Left lung (tissue), 10 donors: ENCODE results near the gene RFTN1. TPM values are rescaled to one million over a fixed set of nuclear protein-coding genes. Genes with fewer than 3 reads are reported as not detected.

ENCODE experiments used
- ATAC-seq: fragments of 200-7000 bp; cut with Tn5 transposase; one replicate; pipeline ENCODE4 v1.9.1; 2020; ENCODE audit warnings: moderate library complexity
- DNase-seq, 4 donors: peaks; one replicate each; pipeline ENCODE4 v3.0.0-alpha.2; 2013 to 2020
- H3K27ac ChIP-seq, 2 donors: fragments of 200-600 bp; sonication (generic) in 1 of 2; one replicate each; pipeline versions ENCODE4 v1.5.0 to v1.8.0; 2020 to 2021
- H3K27me3 ChIP-seq, 2 donors: fragments of 200-600 bp; sonication (generic) in 1 of 2; one replicate each; pipeline versions ENCODE4 v1.5.0 to v1.8.0; 2020 to 2021
- H3K36me3 ChIP-seq, 2 donors: fragments of 200-600 bp; sonication (generic) in 1 of 2; one replicate each; pipeline versions ENCODE4 v1.5.0 to v1.8.0; 2020 to 2021
- H3K4me1 ChIP-seq, 2 donors: fragments of 200-600 bp; one replicate each; pipeline ENCODE4 v1.8.0; 2021
- H3K4me3 ChIP-seq, 2 donors: fragments of 200-600 bp; sonication (generic) in 1 of 2; one replicate each; pipeline versions ENCODE4 v1.5.0 to v1.8.0; 2020 to 2021; ENCODE audit warnings: mild to moderate bottlenecking in 1 of 2
- H3K9me3 ChIP-seq, 2 donors: fragments of 200-600 bp; sonication (generic) in 1 of 2; one replicate each; pipeline versions ENCODE4 v1.5.0 to v1.8.0; 2020 to 2021
- intact Hi-C, 2 donors: fragments of 100-400 bp; cut with DNase I; formaldehyde crosslinking; loops; one replicate each; pipeline versions ENCODE4 v1.11.2 to v1.14.2; 2022
- polyA plus RNA-seq, 6 donors: library from polyadenylated mRNA; unstranded; fragments of 120-200 nt; gene quantifications; one replicate each; pipeline ENCODE4 v1.2.1, GENCODE V29; 2013; ENCODE audit not compliant: insufficient read length in 6 of 6
- total RNA-seq, 2 donors: library from RNA; stranded (reverse); fragmentation: NEBNext Ultra II Directional; extraction: Animal tissue kit (Norgen Biotek cat#: 25700); gene quantifications; one replicate each; pipeline ENCODE4 v1.2.1, GENCODE V29; 2021
- TF ChIP-seq, protein P1 (sequence below), 2 donors: fragments of 200-600 bp; sonication (generic) in 1 of 2; IDR thresholded peaks; one replicate each; pipeline versions ENCODE4 v1.5.0 to v1.8.0; 2021; ENCODE audit warnings: antibody characterized with exemption in 2 of 2
- donor health status: DM: no; HTN: yes; CAD: no.
- donor health status: DM: no; HTN: no; CAD: no.

RFTN1 gene
- total and polyA plus RNA-seq, 8 donors = 47.2 to 85.1 (median 67.6) TPM

GRCh38 chr3:16504242-16504641, 9.3 kb downstream of the RFTN1 start:
- TF ChIP-seq, protein P1, sequence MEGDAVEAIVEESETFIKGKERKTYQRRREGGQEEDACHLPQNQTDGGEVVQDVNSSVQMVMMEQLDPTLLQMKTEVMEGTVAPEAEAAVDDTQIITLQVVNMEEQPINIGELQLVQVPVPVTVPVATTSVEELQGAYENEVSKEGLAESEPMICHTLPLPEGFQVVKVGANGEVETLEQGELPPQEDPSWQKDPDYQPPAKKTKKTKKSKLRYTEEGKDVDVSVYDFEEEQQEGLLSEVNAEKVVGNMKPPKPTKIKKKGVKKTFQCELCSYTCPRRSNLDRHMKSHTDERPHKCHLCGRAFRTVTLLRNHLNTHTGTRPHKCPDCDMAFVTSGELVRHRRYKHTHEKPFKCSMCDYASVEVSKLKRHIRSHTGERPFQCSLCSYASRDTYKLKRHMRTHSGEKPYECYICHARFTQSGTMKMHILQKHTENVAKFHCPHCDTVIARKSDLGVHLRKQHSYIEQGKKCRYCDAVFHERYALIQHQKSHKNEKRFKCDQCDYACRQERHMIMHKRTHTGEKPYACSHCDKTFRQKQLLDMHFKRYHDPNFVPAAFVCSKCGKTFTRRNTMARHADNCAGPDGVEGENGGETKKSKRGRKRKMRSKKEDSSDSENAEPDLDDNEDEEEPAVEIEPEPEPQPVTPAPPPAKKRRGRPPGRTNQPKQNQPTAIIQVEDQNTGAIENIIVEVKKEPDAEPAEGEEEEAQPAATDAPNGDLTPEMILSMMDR (IDR thresholded peaks at IDR 0.05) = no peak
- no peak overlapping the region for H3K4me3 ChIP-seq
- DNase-seq (no peak), ATAC-seq (peak; percentile 5)
- intact Hi-C loops = no loop called here
- H3K9me3 ChIP-seq = no peaks in the 10 kb centered on the region
- H3K4me1 ChIP-seq = peaks cover 13 to 33% of the 10 kb centered on the region in 2 donors
- H3K27ac ChIP-seq = no peak overlapping the region
- H3K27me3 ChIP-seq = no peaks in the 10 kb centered on the region
- no peaks in the 10 kb centered on the region for H3K36me3 ChIP-seq

DNA sequence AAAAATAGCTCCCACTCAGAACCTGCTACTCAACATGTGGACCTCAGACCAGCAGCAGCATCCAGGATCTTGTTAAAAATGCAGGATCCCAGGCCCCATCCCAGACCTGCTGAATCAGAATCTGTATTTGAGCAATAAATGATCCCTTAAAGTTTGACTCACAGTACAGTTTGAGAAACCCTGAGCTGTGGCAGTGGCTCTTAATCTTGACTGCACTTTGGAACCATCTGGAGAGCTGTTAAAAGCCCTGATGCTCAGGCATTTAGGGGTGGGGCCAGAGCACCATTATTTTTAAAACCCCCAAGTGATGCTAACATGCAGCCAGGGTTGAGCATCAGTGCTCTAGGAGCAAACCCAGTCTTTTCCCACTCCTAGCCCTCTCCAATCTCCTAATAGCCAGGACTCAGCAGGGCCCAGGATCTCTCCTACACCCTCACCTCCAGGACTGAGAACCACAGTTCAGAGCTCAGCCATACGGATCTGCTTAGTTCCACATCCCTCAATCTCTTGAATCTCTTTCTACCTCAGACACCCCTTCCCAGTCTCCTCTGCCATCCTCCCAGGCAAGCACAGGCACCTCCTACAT, 10.2 kb downstream of the RFTN1 start:
- Histone ChIP-seq H3K4me1 (peaks cover 11 to 24% of the 10 kb centered on the region in 2 donors), H3K27ac (no peak overlapping the region), H3K4me3 (no peak overlapping the region), H3K27me3 (no peaks in the 10 kb centered on the region), H3K9me3 (no peaks in the 10 kb centered on the region), H3K36me3 (no peaks in the 10 kb centered on the region)
- intact Hi-C loops = no loop called here
- ATAC-seq = peak; percentile 10
- TF ChIP-seq, protein P1 (IDR thresholded peaks at IDR 0.05) = no peak
- DNase-seq = no peak

DNA sequence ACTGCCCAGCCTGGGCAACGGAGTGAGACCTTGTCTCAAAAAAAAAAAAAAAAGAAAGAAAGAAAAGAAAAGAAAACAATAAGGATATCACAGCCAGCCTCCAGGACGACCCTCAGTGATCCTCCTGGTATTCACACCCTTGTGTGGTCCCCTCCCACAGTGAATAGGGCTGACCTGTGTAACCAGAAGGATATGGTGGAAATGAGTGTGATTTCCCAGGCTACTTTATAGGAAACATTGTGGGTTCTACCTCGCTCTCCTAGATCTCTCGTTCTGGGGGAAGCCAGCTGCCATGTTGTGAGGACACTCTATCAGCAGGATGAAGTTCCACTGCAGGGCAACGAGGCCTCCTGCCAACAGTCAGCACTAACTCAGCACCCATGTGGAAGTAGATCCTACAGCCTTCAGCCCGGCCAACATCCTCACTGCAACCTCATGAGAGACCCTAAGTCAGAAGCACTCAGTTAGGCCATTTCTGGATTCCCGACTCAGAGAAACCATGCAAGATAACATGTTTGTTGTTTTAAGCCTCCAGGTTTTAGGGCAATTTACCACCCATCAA, 11.1 kb downstream of the RFTN1 start:
- intact Hi-C loops = no loop called here
- H3K27me3 ChIP-seq = no peaks in the 10 kb centered on the region
- H3K4me3 ChIP-seq = no peak overlapping the region
- no peak for ATAC-seq
- no peaks in the 10 kb centered on the region for H3K9me3 ChIP-seq
- H3K36me3 ChIP-seq = no peaks in the 10 kb centered on the region
- TF ChIP-seq, protein P1 (IDR thresholded peaks at IDR 0.05) = no peak
- DNase-seq = no peak
- H3K27ac ChIP-seq = no peak overlapping the region
- H3K4me1 ChIP-seq = peaks cover 7 to 26% of the 10 kb centered on the region in 2 donors

- Histone ChIP-seq H3K4me3 (no peak overlapping the region), H3K36me3 (no peaks in the 10 kb centered on the region), H3K27ac (no peak overlapping the region), H3K27me3 (no peaks in the 10 kb centered on the region), H3K4me1 (peaks cover 7 to 26% of the 10 kb centered on the region in 2 donors), H3K9me3 (no peaks in the 10 kb centered on the region)
- intact Hi-C loops = no loop called here
- ATAC-seq (no peak), DNase-seq (no peak)
- TF ChIP-seq, protein P1 (IDR thresholded peaks at IDR 0.05) = no peak
Observed at GRCh38 chr3:16501376-16501775, 12.1 kb downstream of the RFTN1 start.

- no peak overlapping the region for H3K4me3 ChIP-seq
- DNase-seq (no peak), ATAC-seq (no peak)
- no peak overlapping the region for H3K27ac ChIP-seq
- H3K9me3 ChIP-seq = no peaks in the 10 kb centered on the region
- no peaks in the 10 kb centered on the region for H3K27me3 ChIP-seq
- TF ChIP-seq, protein P1 (IDR thresholded peaks at IDR 0.05) = no peak
- peaks cover 7 to 26% of the 10 kb centered on the region in 2 donors for H3K4me1 ChIP-seq
- H3K36me3 ChIP-seq = no peaks in the 10 kb centered on the region
- intact Hi-C loops = no loop called here
Observed at GRCh38 chr3:16500911-16501310, 12.6 kb downstream of the RFTN1 start.
